Loucy (cell line): Measurements from ENCODE around the gene ABTB2.

Experiments used
- H2AFZ ChIP-seq: fragments of 200-600 bp; sonication (generic); 2 replicates; pipeline ENCODE4 v1.6.0; 2016; ENCODE audit warnings: antibody characterized with exemption, mild to moderate bottlenecking, low read length, moderate library complexity
- H3F3A ChIP-seq: fragments of 200-600 bp; 2 replicates; pipeline ENCODE4 v1.6.0; 2016; ENCODE audit warnings: antibody characterized with exemption, low read depth, mild to moderate bottlenecking
- H3K27me3 ChIP-seq: fragments of 200-600 bp; sonication (generic); 2 replicates; pipeline ENCODE4 v1.6.1; 2014; ENCODE audit warnings: low read length, mild to moderate bottlenecking; ENCODE audit not compliant: insufficient read depth, poor library complexity, severe bottlenecking
- H3K36me3 ChIP-seq: fragments of 200-600 bp; sonication (generic); 2 replicates; pipeline ENCODE4 v1.6.1; 2016; ENCODE audit warnings: low read length; ENCODE audit not compliant: insufficient read depth
- H3K4me1 ChIP-seq: fragments of 200-600 bp; sonication (generic); 2 replicates; pipeline ENCODE4 v1.5.1; 2014; ENCODE audit warnings: low read length, mild to moderate bottlenecking; ENCODE audit not compliant: insufficient read depth, poor library complexity, severe bottlenecking
- H3K4me2 ChIP-seq: fragments of 200-600 bp; sonication (generic); 2 replicates; pipeline ENCODE4 v1.6.0; 2014; ENCODE audit warnings: antibody characterized with exemption, low read length, low read depth, mild to moderate bottlenecking; ENCODE audit not compliant: poor library complexity, severe bottlenecking
- H3K4me3 ChIP-seq: fragments of 200-600 bp; sonication (generic); 2 replicates; pipeline ENCODE4 v1.5.1; 2014; ENCODE audit warnings: low read length, mild to moderate bottlenecking, mixed read lengths; ENCODE audit not compliant: poor library complexity, severe bottlenecking
- H3K79me2 ChIP-seq: fragments of 200-600 bp; sonication (generic); 2 replicates; pipeline ENCODE4 v1.6.1; 2014; ENCODE audit warnings: low read length; ENCODE audit not compliant: insufficient read depth
- H3K9ac ChIP-seq: fragments of 200-600 bp; sonication (generic); 2 replicates; pipeline ENCODE4 v1.6.0; 2014; ENCODE audit warnings: mild to moderate bottlenecking, low read depth, low read length, moderate library complexity; ENCODE audit not compliant: poor library complexity, severe bottlenecking
- H3K9me2 ChIP-seq: fragments of 200-600 bp; sonication (generic); replicated peaks from 2 replicates; pipeline ENCODE4 v1.6.1; 2016; ENCODE audit warnings: low read depth, low read length, mixed read lengths
- H3K9me3 ChIP-seq: fragments of 200-600 bp; sonication (generic); 2 replicates; pipeline ENCODE4 v1.6.1; 2014; ENCODE audit warnings: mild to moderate bottlenecking, antibody characterized with exemption, low read length, low read depth; ENCODE audit not compliant: insufficient read depth
- H4K20me1 ChIP-seq: fragments of 200-600 bp; sonication (generic); 2 replicates; pipeline ENCODE4 v1.6.0; 2014; ENCODE audit warnings: antibody characterized with exemption, low read length, mild to moderate bottlenecking; ENCODE audit not compliant: insufficient read depth, poor library complexity, severe bottlenecking
- CTCF ChIP-seq: fragments of 200-600 bp; sonication (generic); conservative IDR thresholded peaks from 2 replicates; pipeline ENCODE4 v1.5.1; 2014; ENCODE audit warnings: mild to moderate bottlenecking, antibody characterized with exemption, low read length
- EZH2phosphoT487 ChIP-seq: fragments of 200-600 bp; IDR thresholded peaks from 2 replicates; pipeline ENCODE4 v1.6.1; 2018; ENCODE audit warnings: antibody characterized with exemption, mild to moderate bottlenecking, moderate library complexity, borderline replicate concordance

ABTB2 gene

GRCh38 chr11:34238966-34239365, 118.8 kb downstream of the ABTB2 start:
- Histone ChIP-seq H4K20me1 (no peaks in the 10 kb centered on the region), H3K9ac (no peak overlapping the region), H3K36me3 (no peaks in the 10 kb centered on the region), H3K9me2 (no peaks in the 10 kb centered on the region), H3K9me3 (no peaks in the 10 kb centered on the region), H3K27me3 (no peaks in the 10 kb centered on the region), H3K4me1 (peaks cover 11% of the 10 kb centered on the region), H3F3A (no peaks in the 10 kb centered on the region), H3K79me2 (no peaks in the 10 kb centered on the region), H2AFZ (no peak overlapping the region), H3K4me2 (no peak overlapping the region), H3K4me3 (no peak overlapping the region)
- TF ChIP-seq CTCF (no peak; the same call in 1 of the 2 replicates), EZH2phosphoT487 (no peak)

GRCh38 chr11:34238533-34238932, 119.3 kb downstream of the ABTB2 start:
- Histone ChIP-seq H2AFZ (no peak overlapping the region), H3K9me3 (no peaks in the 10 kb centered on the region), H3K27me3 (no peaks in the 10 kb centered on the region), H3K4me3 (no peak overlapping the region), H3K4me2 (no peak overlapping the region), H3K4me1 (peaks cover 11% of the 10 kb centered on the region), H3F3A (no peaks in the 10 kb centered on the region), H4K20me1 (no peaks in the 10 kb centered on the region), H3K9ac (no peak overlapping the region), H3K36me3 (no peaks in the 10 kb centered on the region), H3K9me2 (no peaks in the 10 kb centered on the region), H3K79me2 (no peaks in the 10 kb centered on the region)
- TF ChIP-seq EZH2phosphoT487: no peak
- TF ChIP-seq CTCF: no peak

GRCh38 chr11:34236572-34236971, 121.2 kb downstream of the ABTB2 start:
- no peaks in the 10 kb centered on the region for H4K20me1 ChIP-seq
- H3K9me2 ChIP-seq: no peaks in the 10 kb centered on the region
- no peak overlapping the region for H2AFZ ChIP-seq
- no peak overlapping the region for H3K4me3 ChIP-seq
- no peaks in the 10 kb centered on the region for H3K27me3 ChIP-seq
- no peak overlapping the region for H3K4me2 ChIP-seq
- H3K79me2 ChIP-seq: no peaks in the 10 kb centered on the region
- no peaks in the 10 kb centered on the region for H3F3A ChIP-seq
- no peaks in the 10 kb centered on the region for H3K36me3 ChIP-seq
- no peak overlapping the region for H3K9ac ChIP-seq
- TF ChIP-seq CTCF: no peak
- TF ChIP-seq EZH2phosphoT487: no peak
- no peaks in the 10 kb centered on the region for H3K9me3 ChIP-seq
- peaks cover 16% of the 10 kb centered on the region for H3K4me1 ChIP-seq
